Measurements from ENCODE around the gene RNF169. TPM values are rescaled to one million over a fixed set of nuclear protein-coding genes. Genes with fewer than 3 reads are reported as not detected.

Gene RNF169
- total RNA-seq, 1 experiment from 2014 or later, result 9.6 TPM

- peaks cover 2% of the 10 kb centered on the region; the same call in 1 of the 2 replicates for H3K27me3 ChIP-seq (ENCODE audit: control insufficient read depth, insufficient read depth, low read length)
- peak; percentile 63 for DNase-seq
These were observed 27.8 kb upstream of the RNF169 start for GRCh38 chr11:74720596-74721478.

GRCh38 chr11:74721479-74721835 lies 27.2 kb upstream of the RNF169 start:
- H3K27me3 ChIP-seq (ENCODE audit: control insufficient read depth, insufficient read depth, low read length), result peaks cover 2% of the 10 kb centered on the region; the same call in 1 of the 2 replicates
- no peak overlapping the region for H3K4me3 ChIP-seq (ENCODE audit: insufficient read depth, low read depth, low read length)
- no peaks in the 10 kb centered on the region for H3K36me3 ChIP-seq (replicated peaks; ENCODE audit: control insufficient read depth, insufficient read depth, low read length)
- DNase-seq, result no peak

More at GRCh38 chr11:74720596-74721478, 27.8 kb upstream of the RNF169 start:
- Histone ChIP-seq H3K36me3 (replicated peaks; ENCODE audit: control insufficient read depth, insufficient read depth, low read length) (no peaks in the 10 kb centered on the region), H3K4me3 (ENCODE audit: insufficient read depth, low read depth, low read length) (no peak overlapping the region)

GRCh38 chr11:74723511-74723910 lies 25.1 kb upstream of the RNF169 start:
- H3K4me3 ChIP-seq (ENCODE audit: insufficient read depth, low read depth, low read length), result no peak overlapping the region
- H3K27me3 ChIP-seq (ENCODE audit: control insufficient read depth, insufficient read depth, low read length), result peaks cover 8% of the 10 kb centered on the region
- DNase-seq, result no peak
- H3K36me3 ChIP-seq (replicated peaks; ENCODE audit: control insufficient read depth, insufficient read depth, low read length), result no peaks in the 10 kb centered on the region

GRCh38 chr11:74725701-74726100 lies 22.9 kb upstream of the RNF169 start:
- H3K4me3 ChIP-seq (ENCODE audit: insufficient read depth, low read depth, low read length), result no peak overlapping the region
- H3K27me3 ChIP-seq (ENCODE audit: control insufficient read depth, insufficient read depth, low read length), result peaks cover 27% of the 10 kb centered on the region
- no peaks in the 10 kb centered on the region for H3K36me3 ChIP-seq (replicated peaks; ENCODE audit: control insufficient read depth, insufficient read depth, low read length)
- DNase-seq, result no peak

- H3K4me3 ChIP-seq (ENCODE audit: insufficient read depth, low read depth, low read length), result no peak overlapping the region
- H3K36me3 ChIP-seq (replicated peaks; ENCODE audit: control insufficient read depth, insufficient read depth, low read length), result no peaks in the 10 kb centered on the region
- peaks cover 36% of the 10 kb centered on the region for H3K27me3 ChIP-seq (ENCODE audit: control insufficient read depth, insufficient read depth, low read length)
- peak; percentile 89 for DNase-seq
These were observed 22.0 kb upstream of the RNF169 start for GRCh38 chr11:74726547-74727182.

GRCh38 chr11:74729397-74729796 lies 19.3 kb upstream of the RNF169 start:
- Histone ChIP-seq H3K4me3 (ENCODE audit: insufficient read depth, low read depth, low read length) (no peak overlapping the region), H3K36me3 (replicated peaks; ENCODE audit: control insufficient read depth, insufficient read depth, low read length) (no peaks in the 10 kb centered on the region), H3K27me3 (ENCODE audit: control insufficient read depth, insufficient read depth, low read length) (peaks cover 49% of the 10 kb centered on the region)
- no peak for DNase-seq

- H3K4me3 ChIP-seq (ENCODE audit: insufficient read depth, low read depth, low read length), result peak overlapping the region; percentile 42
- peak; percentile 76 for DNase-seq
These were observed 17.9 kb upstream of the RNF169 start for GRCh38 chr11:74730571-74731260.

GRCh38 chr11:74731301-74732094 lies 17.2 kb upstream of the RNF169 start, which contains the start of gene CHRDL2:
Gene CHRDL2 (minus strand): TSS chr11:74731426. CDS start chr11:74730888, 538 bp downstream.
- peaks cover 51% of the 10 kb centered on the region for H3K27me3 ChIP-seq (ENCODE audit: control insufficient read depth, insufficient read depth, low read length)
- H3K36me3 ChIP-seq (replicated peaks; ENCODE audit: control insufficient read depth, insufficient read depth, low read length), result no peaks in the 10 kb centered on the region
- DNase-seq, result peak; percentile 86
- peak within 1 kb of the TSS; percentile 42 for H3K4me3 ChIP-seq (ENCODE audit: insufficient read depth, low read depth, low read length)

More at GRCh38 chr11:74730571-74731260, 17.9 kb upstream of the RNF169 start:
- Histone ChIP-seq H3K27me3 (ENCODE audit: control insufficient read depth, insufficient read depth, low read length) (peaks cover 51% of the 10 kb centered on the region), H3K36me3 (replicated peaks; ENCODE audit: control insufficient read depth, insufficient read depth, low read length) (no peaks in the 10 kb centered on the region)

GRCh38 chr11:74734559-74734925 lies 14.1 kb upstream of the RNF169 start:
- Histone ChIP-seq H3K36me3 (replicated peaks; ENCODE audit: control insufficient read depth, insufficient read depth, low read length) (no peaks in the 10 kb centered on the region), H3K4me3 (ENCODE audit: insufficient read depth, low read depth, low read length) (no peak overlapping the region), H3K27me3 (ENCODE audit: control insufficient read depth, insufficient read depth, low read length) (peaks cover 37% of the 10 kb centered on the region)
- DNase-seq, result no peak

- no peak overlapping the region for H3K4me3 ChIP-seq (ENCODE audit: insufficient read depth, low read depth, low read length)
- no peaks in the 10 kb centered on the region for H3K36me3 ChIP-seq (replicated peaks; ENCODE audit: control insufficient read depth, insufficient read depth, low read length)
- DNase-seq, result no peak
- peaks cover 28% of the 10 kb centered on the region for H3K27me3 ChIP-seq (ENCODE audit: control insufficient read depth, insufficient read depth, low read length)
These were observed 13.2 kb upstream of the RNF169 start for GRCh38 chr11:74735365-74735928.

GRCh38 chr11:74736031-74736430 lies 12.6 kb upstream of the RNF169 start:
- DNase-seq, result no peak
- H3K4me3 ChIP-seq (ENCODE audit: insufficient read depth, low read depth, low read length), result no peak overlapping the region
- peaks cover 22% of the 10 kb centered on the region for H3K27me3 ChIP-seq (ENCODE audit: control insufficient read depth, insufficient read depth, low read length)
- no peaks in the 10 kb centered on the region for H3K36me3 ChIP-seq (replicated peaks; ENCODE audit: control insufficient read depth, insufficient read depth, low read length)

- Histone ChIP-seq H3K4me3 (ENCODE audit: insufficient read depth, low read depth, low read length) (no peak overlapping the region), H3K36me3 (replicated peaks; ENCODE audit: control insufficient read depth, insufficient read depth, low read length) (no peaks in the 10 kb centered on the region), H3K27me3 (ENCODE audit: control insufficient read depth, insufficient read depth, low read length) (peaks cover 2% of the 10 kb centered on the region; the same call in 1 of the 2 replicates)
- peak; percentile 87 for DNase-seq
These were observed 8.9 kb upstream of the RNF169 start for GRCh38 chr11:74739546-74740270.

- DNase-seq, result no peak
- Histone ChIP-seq H3K27me3 (ENCODE audit: control insufficient read depth, insufficient read depth, low read length) (no peaks in the 10 kb centered on the region), H3K36me3 (replicated peaks; ENCODE audit: control insufficient read depth, insufficient read depth, low read length) (no peaks in the 10 kb centered on the region), H3K4me3 (ENCODE audit: insufficient read depth, low read depth, low read length) (no peak overlapping the region)
These were observed 6.6 kb upstream of the RNF169 start for GRCh38 chr11:74742070-74742469.

All from H7 (cell line).